T1000 (cell line): ENCODE results near the gene ENO2.
"Not testable (repeated sequence)": the region's sequence is repeated elsewhere in the genome, so short reads cannot be mapped to it uniquely, and the experiment has no call there.

Source experiments
- DNase-seq: peaks from one replicate; lab custom pipeline; 2025; ENCODE audit warnings: mixed read lengths; lab: John Stamatoyannopoulos, UW

The ENO2 gene

DNA sequence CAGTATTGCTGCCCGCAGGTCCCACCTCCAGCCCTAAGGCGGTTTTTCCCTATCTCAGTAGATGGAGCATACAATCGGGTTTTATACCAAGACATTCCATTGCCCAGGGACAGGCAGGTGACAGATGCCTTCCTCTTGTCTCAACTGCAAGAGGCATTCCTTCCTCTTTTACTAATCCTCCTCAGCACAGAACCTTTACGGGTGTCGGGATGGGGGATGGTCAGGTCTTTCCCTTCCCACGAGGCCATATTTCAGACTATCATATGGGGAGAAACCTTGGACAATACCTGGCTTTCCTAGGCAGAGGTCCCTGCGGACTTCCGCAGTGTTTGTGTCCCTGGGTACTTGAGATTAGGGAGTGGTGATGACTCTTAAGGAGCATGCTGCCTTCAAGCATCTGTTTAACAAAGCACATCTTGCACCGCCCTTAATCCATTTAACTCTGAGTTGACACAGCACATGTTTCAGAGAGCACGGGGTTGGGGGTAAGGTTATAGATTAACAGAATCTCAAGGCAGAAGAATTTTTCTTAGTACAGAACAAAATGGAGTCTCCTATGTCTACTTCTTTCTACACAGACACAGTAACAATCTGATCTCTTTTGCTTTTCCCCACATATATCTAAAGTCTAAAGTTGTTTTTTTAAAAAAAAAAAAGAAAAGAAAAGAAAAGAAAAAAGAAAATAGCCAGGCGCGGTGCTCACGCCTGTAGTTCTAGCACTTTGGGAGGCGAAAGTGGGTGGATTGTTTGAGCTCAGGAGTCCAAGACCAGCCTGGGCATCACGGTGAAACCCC, 28.0 kb upstream of the ENO2 start:
- DNase-seq = not testable (repeated sequence)

DNA sequence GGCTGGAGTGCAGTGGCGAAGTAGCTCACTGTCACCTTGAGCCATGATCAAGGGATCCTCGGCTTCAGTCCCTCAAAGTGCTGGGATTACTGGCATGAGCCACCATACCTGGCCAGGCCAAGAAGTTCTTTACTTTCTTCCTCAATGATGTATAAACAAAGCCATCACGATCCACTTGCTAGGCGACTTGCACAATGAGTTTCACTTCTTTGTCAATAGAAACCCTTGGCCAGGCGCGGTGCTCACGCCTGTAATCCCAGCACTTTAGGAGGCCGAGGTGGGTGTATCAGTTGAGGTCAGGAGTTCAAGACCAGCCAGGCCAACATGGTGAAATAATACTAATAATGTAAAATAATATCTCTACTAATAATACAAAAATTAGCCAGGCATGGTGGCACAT, 26.9 kb upstream of the ENO2 start:
- no peak for DNase-seq

- no peak for DNase-seq
Measured at GRCh38 chr12:6888360-6888759, 26.0 kb upstream of the ENO2 start.

DNA sequence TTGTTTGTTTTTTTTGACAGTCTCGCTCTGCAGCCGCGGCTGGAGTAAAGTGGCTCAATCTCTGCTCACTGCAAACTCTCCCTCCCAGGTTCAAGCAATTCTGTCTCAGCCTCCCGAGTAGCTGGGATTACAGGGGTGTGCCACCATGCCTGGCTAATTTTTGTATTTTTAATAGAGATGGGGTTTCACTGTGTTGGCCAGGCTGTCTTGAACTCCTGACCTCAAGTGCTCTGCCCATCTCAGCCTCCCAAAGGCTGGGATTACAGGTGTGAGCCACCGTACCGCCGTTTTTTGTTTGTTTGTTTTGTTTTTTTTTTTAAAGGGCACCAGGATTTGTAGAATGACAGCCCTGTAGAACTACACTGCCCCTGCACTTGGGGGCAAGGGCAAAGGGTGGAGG, 25.6 kb upstream of the ENO2 start:
- DNase-seq = not testable (repeated sequence)

GRCh38 chr12:6889775-6890573, 24.4 kb upstream of the ENO2 start:
- not testable (repeated sequence) for DNase-seq

DNA sequence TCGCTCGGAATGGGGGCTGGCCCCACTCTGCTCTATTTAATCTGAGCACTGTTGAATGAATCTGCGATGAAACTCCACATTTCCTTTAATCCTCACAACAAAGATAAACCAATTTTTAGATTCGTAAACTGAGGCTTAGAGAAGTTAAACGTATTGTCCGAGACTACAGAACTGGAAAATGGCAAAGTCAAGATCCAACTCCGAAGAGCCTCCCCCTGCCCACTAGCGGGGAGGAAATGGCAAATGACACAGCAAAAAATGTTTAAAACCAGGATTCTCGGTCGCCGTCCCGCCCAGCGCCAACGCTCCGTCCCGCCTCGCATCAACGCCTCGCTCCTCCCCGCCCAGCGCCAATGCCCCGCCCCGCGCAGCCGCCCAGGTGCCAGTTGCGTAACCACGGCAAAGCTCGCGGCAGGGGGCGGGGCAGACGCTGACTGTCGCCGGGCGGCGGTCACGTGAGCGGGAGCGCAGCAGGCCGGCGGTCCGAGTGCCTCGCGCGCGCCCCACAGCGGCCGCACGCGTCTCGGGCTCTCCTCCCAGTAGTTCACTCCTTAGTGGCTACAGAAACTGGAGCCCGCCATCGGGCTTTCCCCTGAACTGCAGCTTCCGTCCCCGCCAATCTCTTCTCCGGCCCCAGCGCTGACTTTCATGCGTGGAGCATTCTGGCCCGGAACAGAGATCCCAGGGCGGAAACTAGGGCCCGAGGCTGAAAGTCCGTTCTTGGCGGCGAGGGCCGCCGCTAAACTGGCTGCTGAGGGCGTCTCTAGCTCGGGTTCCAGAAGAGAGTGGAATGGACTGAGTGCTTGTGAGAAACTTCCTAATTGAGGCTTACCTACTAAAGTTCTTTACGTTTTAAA, 23.4 kb upstream of the ENO2 start:
- peak; percentile 96 for DNase-seq

GRCh38 chr12:6891646-6892001, 22.8 kb upstream of the ENO2 start:
- DNase-seq = no peak

DNA sequence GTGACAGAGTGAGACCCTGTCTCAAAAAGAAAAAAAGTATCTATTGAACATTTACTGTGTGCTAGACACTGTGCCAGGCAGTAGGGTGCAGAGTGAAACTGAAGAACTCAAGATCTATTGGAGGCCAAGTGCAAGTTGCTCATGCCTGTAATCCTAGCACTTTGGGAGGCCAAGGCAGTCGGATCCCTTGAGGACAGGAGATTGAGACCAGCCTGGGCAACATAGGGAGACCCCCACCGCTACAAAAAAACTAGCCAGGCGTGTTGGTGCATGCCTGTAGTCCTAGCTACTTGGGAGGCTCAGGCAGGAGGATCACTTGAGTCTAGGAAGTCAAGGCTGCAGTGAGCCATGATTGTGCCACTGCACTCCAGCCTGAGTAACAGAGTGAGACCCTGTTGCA, 21.7 kb upstream of the ENO2 start:
- DNase-seq = not testable (repeated sequence)

DNA sequence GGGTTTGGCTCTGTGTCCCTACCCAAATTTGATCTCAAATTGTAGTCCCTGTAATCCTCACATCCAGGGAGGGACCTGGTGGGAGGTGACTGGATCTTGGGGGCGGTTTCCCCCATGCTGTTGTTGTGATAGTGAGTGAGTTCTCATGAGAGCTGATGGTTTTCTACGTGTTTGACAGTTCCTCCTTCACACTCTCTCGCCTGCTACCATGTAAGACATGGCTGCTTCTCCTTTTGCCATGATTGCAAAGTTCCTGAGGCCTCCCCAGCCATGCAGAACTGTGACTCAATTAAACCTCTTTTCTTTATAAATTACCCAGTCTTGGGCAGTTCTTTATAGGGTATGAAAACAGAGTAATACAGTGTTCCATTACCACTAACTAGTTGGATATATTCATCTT, 20.1 kb upstream of the ENO2 start:
- no peak for DNase-seq

DNA sequence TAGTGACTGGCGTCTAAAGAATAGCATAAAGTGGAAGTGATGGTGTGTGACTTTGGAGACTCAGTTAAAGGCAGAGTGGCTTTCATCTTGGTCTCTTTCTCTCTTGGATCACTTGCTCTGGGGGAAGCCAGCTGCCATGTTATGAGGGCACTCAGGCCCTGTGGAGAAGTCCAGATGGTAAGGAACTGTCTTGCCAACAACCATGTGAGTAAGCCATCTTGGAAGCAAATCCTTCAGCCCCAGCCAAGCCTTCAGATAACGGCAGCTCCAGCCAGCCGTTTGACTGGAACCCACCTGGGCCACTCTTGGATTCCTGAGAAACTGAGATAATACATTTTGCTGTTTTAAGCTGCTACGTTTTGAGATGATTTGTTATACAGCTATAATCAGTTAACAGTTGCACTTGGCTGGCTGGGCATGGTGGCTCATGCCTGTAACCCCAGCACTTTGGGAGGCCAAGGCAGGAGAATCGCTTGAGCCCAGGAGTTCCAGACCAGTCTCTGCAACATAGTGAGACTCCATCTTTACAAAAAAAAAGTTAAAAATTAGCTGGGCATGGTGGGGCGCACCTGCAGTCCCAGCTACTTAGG, 17.4 kb upstream of the ENO2 start:
- no peak for DNase-seq

GRCh38 chr12:6899427-6899826, 15.0 kb upstream of the ENO2 start:
- DNase-seq = no peak

GRCh38 chr12:6899837-6900519, 14.4 kb upstream of the ENO2 start:
- no peak for DNase-seq

DNA sequence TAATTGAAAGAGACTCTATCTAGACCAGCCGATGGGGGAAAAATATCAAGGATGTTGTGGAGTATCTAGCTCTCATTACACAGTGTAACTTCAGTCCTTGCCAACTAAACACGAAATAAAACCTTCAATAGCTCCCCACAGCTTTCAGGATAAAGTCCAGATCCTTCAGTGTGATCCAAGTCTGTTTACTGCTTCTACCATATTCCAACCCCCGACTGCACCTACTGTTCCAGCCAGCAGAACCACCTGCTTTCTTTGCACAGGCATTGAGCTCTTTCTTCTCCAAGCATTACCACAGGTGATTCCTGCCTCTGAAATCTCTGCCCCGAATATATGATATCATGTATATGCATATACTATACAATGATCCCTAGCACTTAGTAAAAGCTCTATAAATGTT, 11.9 kb upstream of the ENO2 start:
- no peak for DNase-seq

DNA sequence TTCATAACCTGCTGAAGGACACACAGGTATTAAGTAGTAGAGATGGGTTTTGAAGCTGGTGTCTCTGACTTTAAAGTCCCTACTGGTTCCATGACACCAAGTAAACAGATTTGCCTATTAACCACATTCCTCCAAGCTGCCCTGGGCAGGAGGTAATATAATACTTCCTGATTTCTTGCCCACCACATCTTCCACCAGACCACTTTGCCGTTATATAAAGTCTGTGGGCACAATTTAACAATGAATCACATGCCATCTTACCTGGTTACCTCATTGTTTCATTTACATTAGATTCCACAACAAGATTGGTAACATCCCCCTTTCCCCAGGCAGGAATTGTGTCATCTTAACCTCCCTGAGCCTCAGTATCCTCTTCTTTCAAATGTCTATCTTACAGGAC, 10.7 kb upstream of the ENO2 start:
- DNase-seq = no peak

DNA sequence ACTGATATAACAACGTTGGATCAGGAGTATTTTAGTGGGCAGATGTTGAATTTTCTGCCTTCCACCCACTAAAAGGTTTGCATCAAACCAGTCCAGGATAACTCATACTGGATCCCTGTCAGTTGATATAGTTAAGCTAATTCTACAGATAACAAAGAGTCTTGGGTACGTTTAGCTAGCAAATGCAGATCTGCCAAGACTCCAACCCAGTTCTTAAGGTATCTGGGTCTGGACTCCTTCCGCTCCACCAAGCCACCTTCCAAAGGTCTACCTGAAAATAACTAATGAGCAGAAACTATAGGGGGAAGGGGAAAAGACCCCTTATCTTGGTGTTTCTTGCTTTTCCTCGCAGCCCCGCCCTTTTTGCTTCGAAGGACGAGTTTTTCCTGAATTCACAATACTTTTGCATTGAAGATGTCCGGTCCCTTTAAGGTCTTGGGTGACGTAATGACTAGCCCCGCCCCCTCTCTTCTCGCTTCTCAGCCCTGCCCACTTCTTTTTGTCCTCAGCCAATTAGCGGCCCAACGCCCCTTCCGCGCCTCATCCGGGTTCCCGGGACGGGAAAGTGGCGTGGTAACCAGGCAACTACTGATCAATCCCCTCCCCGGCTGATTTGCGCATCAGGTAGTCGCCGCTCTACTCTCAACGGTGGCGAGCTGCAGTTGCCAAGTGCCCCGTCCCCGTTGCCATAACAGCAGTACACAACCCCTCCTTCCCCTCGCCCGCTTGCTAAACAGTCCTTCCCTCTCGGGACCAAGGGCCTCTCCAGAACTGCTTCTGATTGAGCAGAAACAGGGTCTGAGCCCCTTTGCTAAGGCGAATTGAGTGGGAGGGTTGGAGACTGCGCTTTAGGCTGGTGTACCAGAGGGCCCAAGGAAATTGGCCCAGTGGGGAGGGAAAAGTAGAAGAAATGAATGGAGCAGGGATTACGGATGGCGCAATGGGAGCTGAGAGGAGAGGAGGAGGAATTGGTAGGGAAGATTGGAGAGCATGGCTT, 9.8 kb upstream of the ENO2 start, which contains the start of gene LRRC23:
Gene LRRC23, plus strand, starts transcription at position 543 of the 997 bp plus-strand sequence. CDS start 812 bp downstream, outside the sequence.
- peak; percentile 95 for DNase-seq

DNA sequence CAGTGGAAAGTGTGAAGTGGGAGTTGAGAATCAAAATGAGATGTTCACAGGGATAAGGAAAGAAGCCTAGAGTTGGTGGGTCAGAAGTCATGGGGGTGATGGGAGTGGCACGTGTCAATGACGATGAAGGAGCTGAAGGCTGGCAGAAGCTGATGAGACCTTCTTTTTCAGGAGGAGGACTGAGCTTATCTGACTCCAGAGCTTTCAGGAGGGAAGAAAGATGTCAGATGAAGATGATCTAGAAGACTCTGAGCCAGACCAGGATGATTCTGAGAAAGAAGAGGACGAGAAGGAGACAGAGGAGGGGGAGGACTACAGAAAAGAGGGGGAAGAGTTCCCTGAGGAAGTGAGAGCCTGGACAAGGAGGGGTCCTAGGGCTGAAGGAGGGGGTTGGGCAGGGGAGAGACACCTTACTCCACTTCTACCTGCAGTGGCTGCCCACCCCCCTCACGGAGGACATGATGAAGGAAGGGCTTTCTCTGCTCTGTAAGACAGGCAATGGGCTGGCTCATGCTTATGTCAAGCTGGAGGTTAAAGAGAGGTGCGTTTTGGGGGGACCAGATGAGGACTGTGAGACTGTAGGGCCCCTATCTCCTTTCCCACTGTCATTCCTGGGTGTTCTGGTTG, 8.9 kb upstream of the ENO2 start:
- no peak for DNase-seq

GRCh38 chr12:6908141-6908540, 6.2 kb upstream of the ENO2 start:
- not testable (repeated sequence) for DNase-seq

DNA sequence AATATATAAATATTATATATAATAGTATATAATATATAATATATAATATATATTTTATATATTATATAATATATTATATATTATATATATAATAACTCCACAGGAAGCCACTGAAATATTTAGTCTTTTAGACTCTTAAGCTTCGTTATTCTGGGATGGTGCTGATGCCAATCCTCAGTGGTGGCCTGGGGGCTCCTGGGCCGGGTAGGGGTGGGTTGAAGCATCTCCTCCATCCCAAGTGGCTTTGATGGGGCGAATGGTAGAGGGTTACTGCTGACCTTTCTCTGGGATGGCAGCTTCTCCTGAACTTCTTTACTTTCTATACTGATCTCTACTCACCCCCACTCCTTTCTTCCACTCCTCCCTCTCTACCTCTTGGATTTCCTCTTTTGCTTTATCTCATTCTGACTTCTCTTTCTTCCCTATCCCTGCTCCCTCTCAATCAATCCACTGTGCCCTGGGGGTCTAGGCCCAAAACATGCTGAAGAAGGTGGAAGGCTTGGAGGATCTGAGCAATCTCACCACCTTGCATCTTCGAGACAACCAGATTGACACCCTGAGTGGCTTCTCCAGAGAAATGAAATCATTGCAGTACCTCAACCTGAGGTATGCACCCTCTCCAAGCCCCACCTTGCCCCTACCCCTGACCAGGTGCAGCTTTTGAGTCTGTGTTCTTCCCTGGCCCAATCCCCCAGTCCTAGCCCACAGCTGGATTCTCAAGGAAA, 4.8 kb upstream of the ENO2 start:
- no peak for DNase-seq
